ENCODE measurements around the gene FOXK1.

FOXK1 gene

GRCh38 chr7:4725014-4725849 lies 43.1 kb downstream of the FOXK1 start:
- peak; percentile 43 for DNase-seq

DNA sequence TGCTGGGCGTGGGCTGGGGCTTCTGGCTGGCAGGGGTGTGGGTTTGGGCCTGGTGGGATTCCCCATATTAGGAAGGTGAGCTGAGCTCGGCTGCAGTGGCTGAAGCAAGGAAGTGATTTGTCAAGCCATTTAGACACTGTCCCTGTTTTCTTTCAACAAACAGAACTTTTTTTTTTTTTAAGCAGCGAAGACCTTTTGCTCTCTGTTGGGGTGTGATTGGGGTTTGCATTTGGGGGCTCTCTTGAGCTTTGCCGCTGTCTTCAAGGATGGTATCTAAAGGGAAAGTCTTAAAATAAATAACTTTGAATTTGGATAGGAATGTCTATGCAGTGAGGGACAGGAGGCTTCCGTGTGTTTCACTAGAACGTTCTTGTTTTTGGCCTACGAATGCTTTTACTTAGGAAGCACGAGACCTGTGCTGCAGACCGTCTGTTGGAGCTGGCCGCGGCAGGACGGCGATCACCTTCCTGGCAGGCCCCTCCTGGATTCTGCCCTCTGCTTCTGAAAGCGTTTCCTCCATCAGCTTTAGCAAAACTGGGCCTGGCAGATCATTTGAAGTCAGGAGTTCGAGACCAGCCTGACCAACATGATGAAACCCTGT lies 43.9 kb downstream of the FOXK1 start:
- DNase-seq, result no peak

- no peak for DNase-seq
These were observed 44.5 kb downstream of the FOXK1 start for GRCh38 chr7:4726566-4726965.

- DNase-seq, result no peak
These were observed 46.0 kb downstream of the FOXK1 start for GRCh38 chr7:4727914-4728705.

DNA sequence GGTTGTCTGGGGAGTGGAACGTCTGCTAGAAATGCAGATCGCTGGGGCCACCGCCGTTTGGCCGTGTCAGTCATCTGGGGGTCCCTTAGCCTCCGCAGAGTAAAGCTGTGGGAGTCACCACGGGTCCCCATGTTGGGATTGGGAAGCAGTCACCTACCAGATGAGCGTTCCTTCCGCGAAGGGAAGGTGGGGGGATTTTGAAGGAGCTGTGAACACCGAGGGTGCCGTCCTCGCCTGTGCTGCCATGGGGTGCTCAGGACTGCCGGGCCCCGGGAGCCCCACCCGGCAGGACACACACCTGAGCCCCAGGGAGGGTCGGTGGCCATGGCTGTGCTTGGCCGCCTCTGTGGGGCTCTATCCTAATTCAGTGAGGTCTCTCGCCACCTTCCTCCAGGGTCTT lies 47.2 kb downstream of the FOXK1 start:
- DNase-seq, result no peak

DNA sequence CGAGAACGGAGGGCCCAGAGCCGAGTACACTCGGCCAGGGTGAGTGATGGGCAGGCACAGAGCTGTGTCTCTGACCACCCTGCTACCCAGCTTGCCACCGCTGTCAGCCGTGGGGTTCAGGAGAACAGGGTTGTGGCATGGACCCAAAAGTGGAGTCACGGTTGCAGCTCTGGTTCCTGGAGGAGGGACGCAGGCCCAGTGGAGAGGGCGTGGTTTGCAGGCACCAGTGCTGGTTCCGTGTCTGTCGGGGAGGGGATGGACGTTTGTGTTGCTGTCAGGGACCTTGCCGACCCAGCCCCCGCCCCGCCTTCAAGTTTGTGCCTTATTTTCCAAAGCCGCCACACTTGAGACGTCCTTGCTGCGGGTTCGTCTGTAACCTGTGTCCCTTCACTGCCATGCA lies 48.2 kb downstream of the FOXK1 start:
- DNase-seq, result no peak

GRCh38 chr7:4730971-4731370 lies 48.9 kb downstream of the FOXK1 start:
- DNase-seq, result no peak

GRCh38 chr7:4731803-4732202 lies 49.7 kb downstream of the FOXK1 start:
- no peak for DNase-seq

- no peak for DNase-seq
These were observed 51.9 kb downstream of the FOXK1 start for GRCh38 chr7:4733936-4734528.

DNA sequence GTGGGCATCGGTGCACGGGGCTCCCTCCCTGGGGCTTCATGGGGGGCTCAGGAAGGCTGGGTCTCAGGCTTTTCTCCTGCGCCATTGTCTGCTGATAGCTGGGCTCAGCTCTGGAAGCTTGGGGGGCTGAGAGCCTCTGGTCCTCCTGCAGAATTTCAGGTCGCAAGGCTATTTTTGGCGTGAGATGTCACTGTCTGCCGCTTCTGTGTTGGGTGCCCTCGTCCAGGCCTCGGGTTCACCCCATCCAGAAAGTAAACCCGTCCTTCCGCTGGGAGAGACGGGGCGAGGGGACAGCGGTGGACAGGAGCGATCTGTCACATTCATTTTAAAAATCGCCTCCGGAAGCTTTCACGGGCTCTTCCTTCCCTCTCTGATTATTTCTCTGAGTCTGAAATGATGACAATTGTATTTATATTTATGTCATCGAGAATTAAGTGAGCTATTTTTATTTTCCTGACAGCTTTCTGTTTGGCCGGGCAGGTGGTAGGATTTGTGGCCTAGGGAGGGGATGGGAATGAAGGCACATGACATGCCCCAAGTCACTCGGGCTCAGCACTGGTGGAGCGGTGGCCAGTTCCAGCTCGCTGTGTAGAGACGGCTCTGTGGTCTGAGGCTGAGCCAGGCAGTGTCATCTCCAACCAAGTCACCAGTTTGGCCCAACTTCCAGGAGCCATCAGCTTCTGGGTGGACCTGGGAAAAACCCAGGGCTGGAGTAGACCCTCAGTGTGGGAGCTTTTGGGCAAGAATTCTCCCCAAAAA lies 52.7 kb downstream of the FOXK1 start:
- no peak for DNase-seq

DNA sequence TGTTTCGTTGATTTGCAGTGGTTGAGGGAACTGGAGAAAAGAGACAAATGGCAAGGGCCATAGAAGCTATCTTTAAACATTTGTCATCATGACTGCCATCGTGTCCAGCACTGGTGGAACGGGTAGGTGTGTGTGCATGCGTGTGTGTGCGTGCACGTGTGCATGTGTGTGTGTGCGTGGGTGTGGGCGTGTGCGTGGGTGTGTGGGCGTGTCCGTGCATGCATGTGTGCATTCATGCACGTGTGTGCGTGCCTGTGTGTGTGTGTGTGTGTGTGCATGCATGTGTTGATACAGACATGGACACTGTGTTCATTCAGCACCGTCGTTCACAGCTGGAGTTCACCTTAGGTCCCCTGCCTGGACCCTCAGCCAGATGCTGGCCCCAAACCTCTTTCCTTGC lies 55.2 kb downstream of the FOXK1 start:
- DNase-seq, result no peak

DNA sequence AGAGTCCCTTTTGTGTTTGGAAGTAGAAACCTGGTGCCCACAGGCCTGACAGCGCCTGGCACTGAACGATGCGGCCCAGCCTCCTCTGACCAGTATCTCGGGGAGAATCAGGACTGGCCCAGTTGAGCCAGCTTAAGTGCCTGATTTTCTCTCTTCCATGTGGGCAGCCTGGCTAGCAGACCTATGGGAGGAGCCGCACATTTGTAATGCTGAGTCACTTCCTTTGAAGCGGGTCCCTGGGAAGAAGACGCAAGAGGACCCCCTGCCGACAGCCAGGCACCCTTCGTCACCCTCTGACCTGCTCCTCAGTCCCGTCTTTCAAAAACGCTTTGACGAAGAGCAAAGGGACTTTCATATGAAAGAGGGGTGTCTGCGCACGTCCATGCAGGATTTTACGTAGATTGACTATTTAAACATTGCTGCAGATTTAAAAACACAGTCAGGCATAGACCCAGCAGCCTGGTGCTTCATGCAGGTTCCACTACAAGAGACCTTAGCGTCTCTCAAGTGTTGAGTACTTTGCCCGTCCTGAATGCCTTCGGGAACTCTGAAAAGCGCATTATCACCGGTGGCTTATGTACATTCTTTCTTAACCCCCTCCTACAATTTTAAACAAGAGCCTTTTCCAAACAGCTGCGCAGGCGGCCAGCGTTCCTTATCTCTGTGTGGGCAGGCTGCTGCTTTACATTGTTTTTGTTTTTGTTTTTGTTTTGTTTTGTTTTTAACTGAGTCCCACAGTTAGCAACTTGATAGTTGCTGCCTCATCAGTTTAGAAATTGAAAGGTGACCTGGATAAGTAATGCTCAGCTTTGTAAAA lies 56.8 kb downstream of the FOXK1 start:
- DNase-seq, result peak; percentile 33

- DNase-seq, result peak; percentile 28
These were observed 57.5 kb downstream of the FOXK1 start for GRCh38 chr7:4739528-4739992.

- no peak for DNase-seq
These were observed 58.7 kb downstream of the FOXK1 start for GRCh38 chr7:4740796-4741195.

GRCh38 chr7:4742051-4742573 lies 60.0 kb downstream of the FOXK1 start:
- no peak for DNase-seq

DNA sequence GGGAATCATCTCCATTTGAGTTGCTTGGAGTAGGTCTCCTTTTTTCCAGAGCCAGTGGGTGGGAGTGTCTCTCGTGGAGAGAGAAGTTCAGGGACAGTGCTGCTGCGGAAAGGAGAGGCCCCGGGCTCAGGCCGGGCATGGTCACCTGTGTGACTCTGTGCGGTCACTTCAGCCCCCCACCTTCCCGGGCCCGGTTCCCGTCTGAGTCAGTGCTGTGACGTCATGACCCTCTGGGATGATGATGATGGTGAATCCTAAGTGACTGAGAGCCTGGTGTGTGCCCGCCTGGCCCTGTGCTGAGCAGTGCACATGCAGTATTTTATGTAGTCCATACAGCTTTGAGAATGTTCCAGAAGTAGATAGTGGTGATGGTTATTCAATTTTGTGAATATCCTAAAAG lies 60.8 kb downstream of the FOXK1 start:
- DNase-seq, result no peak

GRCh38 chr7:4744391-4745264 lies 62.5 kb downstream of the FOXK1 start:
- peak; percentile 77 for DNase-seq

DNA sequence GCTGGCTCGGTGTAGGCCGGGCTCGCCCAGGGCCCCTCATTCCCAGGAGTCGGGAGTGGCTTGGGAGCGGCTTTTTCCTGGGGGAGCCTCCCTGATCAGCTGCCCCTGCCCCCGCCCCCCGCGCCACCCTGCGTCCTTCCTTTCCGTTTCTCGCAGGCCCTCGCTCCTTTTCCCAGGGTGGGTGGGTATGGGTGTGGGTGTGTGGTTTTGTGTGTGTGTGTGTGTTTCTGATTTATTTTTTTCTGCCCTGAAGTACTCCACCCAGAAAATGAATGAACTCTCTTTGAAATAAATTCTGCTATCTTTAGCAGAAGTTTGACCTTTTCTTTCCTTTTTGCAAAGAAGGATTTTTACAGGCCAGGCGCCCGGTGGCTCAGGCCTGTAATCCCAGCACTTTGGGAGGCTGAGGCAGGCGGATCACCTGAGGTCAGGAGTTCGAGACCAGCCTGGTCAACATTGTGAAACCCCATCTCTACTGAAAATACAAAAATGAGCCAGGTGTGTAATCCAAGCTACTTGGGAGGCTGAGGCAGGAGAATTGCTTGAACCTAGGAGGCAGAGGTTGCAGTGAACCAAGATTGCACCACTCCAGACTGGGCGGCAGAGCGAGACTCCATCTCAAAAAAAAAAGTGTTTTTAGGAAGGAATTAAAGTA lies 63.3 kb downstream of the FOXK1 start:
- DNase-seq, result no peak

Data from NCI-H2227 treated with DMSO at 0.1 percent for 48 hours (cell line).